ENCODE measurements around the gene EGFL7.

EGFL7 gene

GRCh38 chr9:136651860-136652259, 10.9 kb upstream of the EGFL7 start:
- no peak overlapping the region for H3K4me3 ChIP-seq (ENCODE audit: low read depth, low read length)
- no peak for DNase-seq
- in situ Hi-C loops (cut with HindIII; ENCODE audit: low pct_ligation_motif_present, low sequenced_read_pairs): no loop called here
- no peaks in the 10 kb centered on the region for H3K27me3 ChIP-seq (replicated peaks)
- TF ChIP-seq CTCF (IDR thresholded peaks at IDR 0.05; ENCODE audit: low read depth, low read length, missing control alignments): no peak
- H3K27ac ChIP-seq: no peak overlapping the region
- no peaks in the 10 kb centered on the region for H3K36me3 ChIP-seq (replicated peaks)

- Histone ChIP-seq H3K27me3 (replicated peaks) (no peaks in the 10 kb centered on the region), H3K27ac (no peak overlapping the region), H3K36me3 (replicated peaks) (no peaks in the 10 kb centered on the region), H3K4me3 (ENCODE audit: low read depth, low read length) (no peak overlapping the region)
- no peak for DNase-seq
- TF ChIP-seq CTCF (IDR thresholded peaks at IDR 0.05; ENCODE audit: low read depth, low read length, missing control alignments): no peak
- in situ Hi-C loops (cut with HindIII; ENCODE audit: low pct_ligation_motif_present, low sequenced_read_pairs): no loop called here
Measured at GRCh38 chr9:136653323-136654079, 9.2 kb upstream of the EGFL7 start.

- in situ Hi-C loops (cut with HindIII; ENCODE audit: low pct_ligation_motif_present, low sequenced_read_pairs): no loop called here
Measured at GRCh38 chr9:136654820-136655535, 7.7 kb upstream of the EGFL7 start.

GRCh38 chr9:136655536-136656182, 7.1 kb upstream of the EGFL7 start:
- no peak overlapping the region for H3K27ac ChIP-seq
- DNase-seq: no peak
- H3K36me3 ChIP-seq (replicated peaks): no peaks in the 10 kb centered on the region
- in situ Hi-C loops (cut with HindIII; ENCODE audit: low pct_ligation_motif_present, low sequenced_read_pairs): no loop called here
- TF ChIP-seq CTCF (IDR thresholded peaks at IDR 0.05; ENCODE audit: low read depth, low read length, missing control alignments): no peak
- no peak overlapping the region for H3K4me3 ChIP-seq (ENCODE audit: low read depth, low read length)
- H3K27me3 ChIP-seq (replicated peaks): no peaks in the 10 kb centered on the region

More at GRCh38 chr9:136654820-136655535, 7.7 kb upstream of the EGFL7 start:
- H3K27ac ChIP-seq: no peak overlapping the region
- H3K4me3 ChIP-seq (ENCODE audit: low read depth, low read length): no peak overlapping the region
- H3K36me3 ChIP-seq (replicated peaks): no peaks in the 10 kb centered on the region
- no peaks in the 10 kb centered on the region for H3K27me3 ChIP-seq (replicated peaks)
- no peak for TF ChIP-seq CTCF (IDR thresholded peaks at IDR 0.05; ENCODE audit: low read depth, low read length, missing control alignments)
- no peak for DNase-seq

GRCh38 chr9:136656183-136656738, 6.5 kb upstream of the EGFL7 start:
- no peaks in the 10 kb centered on the region for H3K27me3 ChIP-seq (replicated peaks)
- in situ Hi-C loops (cut with HindIII; ENCODE audit: low pct_ligation_motif_present, low sequenced_read_pairs): no loop called here

More at GRCh38 chr9:136656183-136656738, 6.5 kb upstream of the EGFL7 start:
- Histone ChIP-seq H3K4me3 (ENCODE audit: low read depth, low read length) (no peak overlapping the region), H3K27ac (no peak overlapping the region), H3K36me3 (replicated peaks) (no peaks in the 10 kb centered on the region)
- DNase-seq: no peak
- TF ChIP-seq CTCF (IDR thresholded peaks at IDR 0.05; ENCODE audit: low read depth, low read length, missing control alignments): no peak
